HG02840 (cell line): ENCODE measurements around the gene DNPEP.
"Not testable (repeated sequence)": the region's sequence is repeated elsewhere in the genome, so short reads cannot be mapped to it uniquely, and the experiment has no call there.

Source experiments
- ATAC-seq: cut with Tn5 transposase; IDR thresholded peaks from one replicate; pipeline ENCODE4 v1.9.1; 2021; ENCODE audit warnings: mild to moderate bottlenecking, moderate library complexity, moderate number of reproducible peaks; ENCODE audit not compliant: unreplicated experiment, low FRiP score

The DNPEP gene

GRCh38 chr2:219419331-219420197 lies 31.9 kb upstream of the DNPEP start:
- ATAC-seq, result no peak

- ATAC-seq, result no peak
These were observed 31.3 kb upstream of the DNPEP start for GRCh38 chr2:219419012-219419324.

GRCh38 chr2:219418155-219419011 lies 30.7 kb upstream of the DNPEP start, which contains the start of gene DES:
Gene DES (plus strand): TSS chr2:219418377. CDS start chr2:219418463, 86 bp downstream.
- ATAC-seq, result no peak

- no peak for ATAC-seq
These were observed 29.7 kb upstream of the DNPEP start for GRCh38 chr2:219417374-219417773.

GRCh38 chr2:219416938-219417337 lies 29.2 kb upstream of the DNPEP start:
- ATAC-seq, result no peak

GRCh38 chr2:219416235-219416602 lies 28.5 kb upstream of the DNPEP start:
- no peak for ATAC-seq

GRCh38 chr2:219415580-219416234 lies 28.0 kb upstream of the DNPEP start:
- ATAC-seq, result no peak

GRCh38 chr2:219414857-219415256 lies 27.1 kb upstream of the DNPEP start:
- no peak for ATAC-seq

GRCh38 chr2:219410390-219410789 lies 22.7 kb upstream of the DNPEP start:
- no peak for ATAC-seq

GRCh38 chr2:219409619-219410018 lies 21.9 kb upstream of the DNPEP start:
- ATAC-seq, result no peak

- no peak for ATAC-seq
These were observed 20.9 kb upstream of the DNPEP start for GRCh38 chr2:219408631-219409030.

- no peak for ATAC-seq
These were observed 20.5 kb upstream of the DNPEP start for GRCh38 chr2:219408204-219408603.

GRCh38 chr2:219407343-219407742 lies 19.6 kb upstream of the DNPEP start:
- ATAC-seq, result not testable (repeated sequence)

GRCh38 chr2:219406861-219407230 lies 19.1 kb upstream of the DNPEP start:
- ATAC-seq, result no peak

GRCh38 chr2:219405958-219406860 lies 18.5 kb upstream of the DNPEP start:
- ATAC-seq, result no peak

- no peak for ATAC-seq
These were observed 17.7 kb upstream of the DNPEP start for GRCh38 chr2:219405451-219405850.

GRCh38 chr2:219404954-219405353 lies 17.2 kb upstream of the DNPEP start:
- ATAC-seq, result no peak

- no peak for ATAC-seq
These were observed 16.7 kb upstream of the DNPEP start for GRCh38 chr2:219404291-219404910.

GRCh38 chr2:219403861-219404260 lies 16.1 kb upstream of the DNPEP start:
- ATAC-seq, result no peak
